Sciatic nerve (tissue), 2 donors: ENCODE measurements around the gene MACC1. TPM values are rescaled to one million over a fixed set of nuclear protein-coding genes. Genes with fewer than 3 reads are reported as not detected.

Source experiments
- ATAC-seq: fragments of 200-7000 bp; cut with Tn5 transposase; one replicate; pipeline ENCODE4 v1.9.1; 2020; ENCODE audit warnings: mild to moderate bottlenecking, moderate library complexity
- DNase-seq: peaks from one replicate; pipeline ENCODE4 v3.0.0-alpha.2; 2020; ENCODE audit warnings: low spot score
- intact Hi-C: fragments of 100-400 bp; cut with DNase I; formaldehyde crosslinking; loops from one replicate; pipeline ENCODE4 v1.14.2; 2022
- total RNA-seq: library from RNA; stranded (reverse); fragmentation: NEBNext Ultra II Directional; extraction: Animal tissue kit (Norgen Biotek cat#: 25700); gene quantifications from one replicate; pipeline ENCODE4 v1.2.1, GENCODE V29; 2021
- donor health status: DM: no; HTN: no; CAD: no.
- donor health status: DM: no; HTN: no; CAD: no.

MACC1 gene
- total RNA-seq, 1 donor from 2014 or later, result 0.98 TPM

DNA sequence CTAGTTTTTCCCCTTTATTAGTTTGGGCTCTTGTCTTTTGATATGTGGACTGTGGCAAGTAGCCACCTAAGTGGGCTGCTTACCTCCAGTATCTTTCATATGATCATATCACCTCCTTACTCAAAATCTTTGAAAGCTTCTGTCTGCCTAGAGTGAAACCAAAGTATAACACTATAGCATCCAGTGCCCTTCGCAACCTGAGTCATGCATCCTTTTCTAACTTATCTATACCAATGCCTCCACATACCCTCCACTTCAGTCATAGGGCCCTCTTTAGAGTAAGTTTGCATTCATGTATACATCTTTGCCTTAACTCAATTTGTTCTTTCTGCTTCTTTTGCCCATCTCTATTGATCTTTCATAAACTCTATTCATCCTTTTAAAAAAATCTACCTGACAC, 15.7 kb upstream of the MACC1 start:
- DNase-seq, result no peak
- intact Hi-C loops, result no loop called here

DNA sequence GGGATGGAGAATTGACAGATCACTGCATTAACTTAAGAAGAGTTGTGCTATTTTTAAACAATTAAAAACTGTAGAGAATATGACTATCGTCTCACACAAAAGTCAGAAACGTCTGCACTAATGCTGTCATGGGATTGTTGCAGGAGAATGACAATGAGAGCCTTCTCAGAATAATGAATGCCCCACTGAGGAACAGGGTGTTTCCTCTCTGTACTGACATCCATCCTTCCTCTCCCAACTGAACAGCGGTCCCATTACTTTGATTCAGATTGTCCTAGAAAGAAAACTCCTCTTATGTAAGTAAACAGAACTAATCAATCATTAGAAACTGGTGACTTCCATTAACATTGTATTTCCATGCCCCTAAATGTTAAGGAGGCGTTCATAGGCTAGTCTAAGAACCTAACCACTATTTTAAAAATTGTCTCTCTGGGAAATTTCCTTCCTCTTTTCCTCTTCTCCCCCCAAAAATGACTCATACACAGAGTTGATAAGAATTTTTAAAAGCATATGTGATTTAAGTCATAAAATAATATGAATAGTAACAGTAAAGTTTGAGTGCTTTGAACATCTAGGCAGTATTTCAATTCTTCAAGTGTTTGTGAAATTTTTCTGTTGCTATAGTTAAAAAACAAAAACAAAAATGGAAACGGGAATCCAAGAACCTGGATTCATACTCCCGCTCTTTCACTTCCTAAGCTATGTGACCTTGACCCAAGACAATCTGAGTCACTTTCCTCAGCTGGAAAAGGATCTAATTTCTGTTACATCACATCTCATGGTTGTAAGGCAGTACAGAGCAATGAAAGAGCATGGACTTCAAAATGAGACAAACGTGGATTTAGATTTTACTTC, 12.7 kb upstream of the MACC1 start:
- no peak for DNase-seq
- peak; percentile 97 for ATAC-seq
- intact Hi-C loops, result no loop called here

More for the DNA sequence above, 15.7 kb upstream of the MACC1 start:
- ATAC-seq, result no peak

DNA sequence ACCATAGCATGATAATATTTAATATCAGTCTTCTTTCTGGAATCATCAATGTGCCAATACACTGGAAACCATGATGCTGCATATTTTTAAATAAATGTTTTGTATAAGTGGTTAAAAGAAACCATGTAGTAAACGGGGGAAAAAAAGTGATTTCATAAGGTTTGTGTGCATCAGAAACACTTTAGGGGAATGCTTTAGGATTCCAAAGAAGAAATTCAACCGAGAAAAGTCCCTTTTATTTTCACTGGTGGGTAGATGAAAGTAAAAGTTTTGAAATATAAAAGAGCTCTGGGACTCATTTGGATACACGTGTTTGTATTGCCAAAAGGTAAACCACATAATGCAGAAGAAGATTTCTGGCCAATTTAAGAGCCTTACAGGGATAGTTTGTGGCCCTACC, 11.9 kb upstream of the MACC1 start:
- DNase-seq (no peak), ATAC-seq (no peak)
- intact Hi-C loops, result no loop called here

DNA sequence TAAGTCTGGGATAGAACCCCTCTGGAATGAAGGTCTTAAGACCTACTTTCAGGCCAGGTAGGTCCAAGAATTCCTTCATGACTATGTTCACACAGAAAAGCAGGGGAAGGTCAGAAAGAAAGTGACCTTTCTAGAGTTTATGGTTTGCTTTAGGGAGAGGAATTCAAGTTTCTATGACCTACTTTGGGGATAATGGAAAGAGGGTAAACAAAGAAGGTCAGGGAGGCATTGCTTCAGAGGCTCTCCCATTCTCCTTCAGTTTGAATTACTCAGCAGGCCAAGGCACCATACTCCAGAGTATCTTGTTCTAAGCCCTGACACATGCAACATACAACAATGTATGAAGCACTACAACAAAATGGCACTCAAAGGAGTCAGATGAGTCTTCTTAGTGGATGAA, 11.5 kb upstream of the MACC1 start:
- intact Hi-C loops, result no loop called here
- no peak for ATAC-seq

DNA sequence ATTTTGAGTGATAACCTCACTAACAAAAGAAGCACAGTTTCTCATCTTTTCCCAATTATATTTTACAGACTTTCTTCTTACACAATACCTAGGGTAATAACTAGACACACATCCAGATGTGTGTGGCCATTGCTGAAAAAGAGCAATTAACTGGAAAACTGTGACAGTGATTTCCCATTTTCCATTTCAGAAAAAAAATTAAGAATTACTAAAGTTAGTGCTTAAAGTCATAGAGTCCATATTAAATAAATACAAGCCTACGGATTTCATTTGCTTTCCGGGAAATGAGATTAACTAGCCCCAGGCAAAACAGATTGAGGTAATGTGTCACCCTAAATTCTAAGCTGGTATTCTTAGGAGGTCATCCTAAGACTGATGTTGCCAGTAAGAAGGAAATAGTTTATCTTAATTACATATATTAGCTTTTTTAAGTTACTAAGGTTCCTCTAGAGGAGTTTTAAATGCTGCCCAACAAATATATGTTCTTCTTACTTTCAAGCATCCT, 10.2 kb upstream of the MACC1 start:
- intact Hi-C loops, result no loop called here

More for the DNA sequence above, 11.5 kb upstream of the MACC1 start:
- DNase-seq, result no peak

DNA sequence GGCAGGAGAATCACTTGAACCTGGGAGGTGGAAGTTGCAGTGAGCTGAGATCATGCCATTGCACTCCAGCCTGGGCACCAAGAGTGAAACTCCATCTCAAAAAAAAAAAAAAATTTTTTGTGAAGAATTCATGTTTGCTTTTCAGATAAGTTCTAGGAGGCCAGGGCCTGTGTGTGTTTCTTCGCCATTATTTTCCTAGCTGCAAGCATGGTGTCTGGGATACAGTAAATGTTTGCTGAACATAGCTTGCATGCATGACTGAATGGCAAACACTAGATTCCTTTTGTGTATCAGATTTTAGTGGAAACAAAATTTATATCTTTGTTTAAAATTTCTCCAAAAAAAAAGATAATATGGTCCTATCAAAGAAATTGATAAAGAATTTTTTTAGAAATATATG, 9.7 kb upstream of the MACC1 start:
- no peak for ATAC-seq
- DNase-seq, result no peak
- intact Hi-C loops, result no loop called here

More for the DNA sequence above, 10.2 kb upstream of the MACC1 start:
- ATAC-seq (no peak), DNase-seq (no peak)

DNA sequence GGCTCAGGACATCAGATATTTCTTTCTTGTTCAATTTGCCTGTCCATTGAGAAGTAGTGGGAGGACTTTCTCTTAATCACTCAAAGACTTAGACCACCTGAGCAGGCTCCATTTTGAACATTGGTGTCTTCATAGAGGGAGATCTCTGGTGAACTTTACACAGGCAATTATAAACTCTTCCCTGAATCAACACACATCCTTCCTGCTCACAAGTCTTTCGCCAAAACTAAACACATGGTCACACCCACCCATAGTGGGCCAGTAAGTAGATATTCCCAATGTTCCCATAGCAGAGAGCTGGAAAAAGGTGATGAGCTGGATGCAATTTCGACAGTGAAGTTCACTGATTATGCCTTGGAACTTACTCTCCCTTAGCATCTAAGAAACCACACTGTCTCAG, 8.2 kb upstream of the MACC1 start:
- intact Hi-C loops, result no loop called here
- no peak for DNase-seq
- no peak for ATAC-seq

DNA sequence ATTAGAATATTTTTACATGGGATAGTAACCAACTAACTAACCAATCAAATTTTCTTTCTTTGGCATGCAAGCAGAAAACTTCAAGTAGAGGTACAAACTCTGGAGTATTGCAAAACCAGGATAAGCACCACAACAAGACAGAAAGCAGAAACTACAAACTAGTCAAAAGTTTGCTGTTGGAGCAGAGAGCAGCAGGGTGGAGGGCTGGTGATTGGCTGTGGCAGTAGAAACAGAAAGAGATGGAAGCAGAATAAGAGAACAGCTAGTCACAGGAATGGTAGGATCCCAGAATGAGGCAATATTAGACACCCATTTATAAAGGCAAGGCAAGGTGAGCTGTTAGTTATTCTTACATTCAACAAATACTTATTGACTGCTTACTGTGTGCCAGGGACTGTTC, 6.8 kb upstream of the MACC1 start:
- intact Hi-C loops, result no loop called here
- no peak for DNase-seq

DNA sequence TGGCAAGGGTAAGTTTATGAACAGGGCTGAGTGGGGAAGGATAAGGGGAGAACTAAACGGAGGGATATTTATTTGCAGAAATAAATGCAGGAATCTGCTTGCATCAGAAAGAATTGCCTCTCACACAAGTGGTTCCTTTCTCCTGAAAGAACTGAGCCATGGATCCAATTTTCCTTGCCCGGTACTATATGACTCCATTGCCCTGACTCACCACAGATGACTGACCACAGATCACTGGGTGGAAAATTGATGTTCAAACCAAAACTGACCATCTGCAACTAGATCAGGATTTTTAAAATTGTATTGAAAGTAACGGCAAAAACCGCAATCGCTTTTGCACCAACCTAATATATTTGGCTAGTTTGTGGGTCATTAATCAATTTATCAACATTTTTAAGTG, 6.2 kb upstream of the MACC1 start:
- intact Hi-C loops, result no loop called here
- DNase-seq, result no peak
- no peak for ATAC-seq

More for the DNA sequence above, 6.8 kb upstream of the MACC1 start:
- no peak for ATAC-seq

DNA sequence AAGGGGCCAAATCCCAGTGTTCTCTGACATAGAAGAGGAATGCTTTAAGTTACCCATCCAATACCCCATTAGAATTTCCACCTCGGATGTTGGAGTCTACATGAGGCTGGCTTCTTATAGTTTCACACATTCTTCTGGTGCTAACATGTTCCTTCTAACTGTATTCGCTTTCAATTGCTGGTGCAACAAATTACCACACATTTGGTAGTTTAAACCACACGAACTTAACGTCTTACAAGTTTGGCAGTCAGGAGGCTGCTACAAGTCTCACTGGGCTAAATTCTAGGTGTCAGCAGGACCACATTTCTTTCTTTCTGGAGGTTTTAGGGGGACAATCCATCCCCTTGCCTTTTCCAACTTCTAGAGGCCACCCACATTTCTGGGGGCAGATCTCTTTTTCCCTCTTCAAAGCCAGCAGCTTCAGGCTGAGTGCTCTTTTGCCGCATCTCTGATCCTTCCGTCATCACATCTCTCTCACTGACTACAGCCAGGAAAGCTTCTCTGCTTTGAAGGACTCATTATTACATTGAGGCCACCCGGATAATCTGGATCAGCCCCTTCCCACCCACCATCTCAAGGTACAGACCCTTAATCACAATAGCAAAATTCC, 5.1 kb upstream of the MACC1 start:
- DNase-seq (no peak), ATAC-seq (no peak)
- intact Hi-C loops, result no loop called here

DNA sequence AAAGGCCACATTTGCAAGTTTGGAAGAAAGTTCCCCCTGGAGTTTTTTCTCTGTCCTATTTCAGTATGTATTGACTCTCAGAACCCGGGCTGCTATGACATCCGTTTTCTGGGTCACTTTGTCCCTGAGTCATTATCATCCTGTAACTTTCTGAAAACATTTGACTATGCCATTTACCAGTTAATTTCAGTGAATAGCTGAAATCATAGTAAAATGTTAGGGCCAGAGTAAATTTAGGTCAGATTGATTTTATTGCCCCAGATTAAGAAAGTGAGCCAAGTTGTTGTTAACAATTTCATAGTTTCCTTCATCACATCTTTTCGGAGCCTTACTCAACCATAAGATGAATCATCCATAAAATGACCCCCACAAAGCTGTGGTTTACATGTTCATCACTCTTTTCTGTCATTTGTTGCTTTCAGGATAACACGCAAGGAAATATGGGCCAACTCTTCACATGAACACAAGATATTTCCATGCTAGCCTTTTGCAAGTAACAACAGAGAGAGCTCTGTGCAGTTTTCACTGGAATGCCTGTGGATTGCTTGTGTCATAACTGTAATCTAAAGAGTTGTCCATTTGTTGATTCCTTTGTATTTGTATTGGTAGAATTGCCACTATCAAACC, 3.9 kb upstream of the MACC1 start:
- peak; percentile 21 for ATAC-seq

DNA sequence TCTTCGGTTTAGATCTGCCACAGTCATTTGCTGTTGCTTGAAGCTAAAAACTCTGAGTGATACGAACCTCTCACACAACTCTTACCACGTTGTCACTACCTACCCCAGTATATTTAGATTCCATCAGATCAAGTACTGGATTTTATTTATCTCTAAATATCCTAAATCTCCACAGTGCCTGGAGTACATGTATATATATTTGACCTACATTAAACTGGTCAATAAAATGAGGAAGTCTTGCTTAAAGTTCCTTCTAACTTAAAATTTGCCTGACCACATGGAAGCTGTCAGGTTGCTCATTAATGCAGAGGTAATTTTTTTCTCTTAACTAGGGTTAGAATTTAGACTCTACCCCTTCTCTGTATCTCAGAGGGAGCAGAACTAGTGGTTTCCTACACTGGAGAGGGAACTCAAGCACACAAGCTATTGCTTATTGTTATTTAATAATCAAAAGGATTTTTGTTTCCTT, 3.1 kb upstream of the MACC1 start:
- intact Hi-C loops, result no loop called here
- DNase-seq (no peak), ATAC-seq (peak; percentile 12)

More for the DNA sequence above, 3.9 kb upstream of the MACC1 start:
- DNase-seq, result no peak
- intact Hi-C loops, result no loop called here

DNA sequence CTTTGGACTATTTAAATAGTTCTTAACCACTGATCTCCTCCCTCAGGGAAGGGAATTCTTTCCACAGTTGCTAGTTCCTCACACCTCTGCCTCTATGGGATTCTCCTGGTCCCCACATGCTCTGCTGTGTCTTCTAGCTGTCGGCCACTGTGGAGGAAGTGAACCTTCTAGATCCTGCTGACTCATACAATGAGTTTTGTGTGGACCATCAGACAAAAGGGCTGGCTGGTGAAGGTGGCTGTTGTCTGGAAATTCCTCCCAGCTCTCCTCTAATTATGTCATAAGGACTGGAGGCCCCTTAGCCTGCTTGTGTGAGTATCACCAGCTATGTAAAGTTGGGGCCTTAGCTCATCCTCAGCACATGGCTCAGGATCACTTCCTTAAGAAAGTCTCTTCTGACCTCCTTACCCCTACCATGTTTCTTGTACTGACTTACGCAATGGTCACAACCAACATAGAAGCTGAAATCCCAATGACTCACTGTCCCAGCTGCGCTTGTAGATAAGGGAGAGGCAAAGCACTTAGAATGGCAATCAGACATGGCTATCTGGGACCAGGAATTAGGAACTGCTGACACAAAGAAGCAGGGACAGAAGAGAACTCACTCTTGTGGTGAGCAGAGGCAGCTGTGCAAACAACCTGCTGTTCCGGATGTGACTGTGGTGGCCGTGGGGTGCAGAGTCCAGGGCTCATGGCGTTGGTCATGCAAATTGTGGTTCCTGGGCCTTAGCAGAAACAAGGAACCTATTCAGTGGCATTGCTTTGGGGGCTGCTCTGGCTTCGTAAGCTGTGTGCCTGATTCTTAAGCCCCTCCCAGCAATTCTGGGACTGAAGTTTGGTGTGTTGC, 2.5 kb upstream of the MACC1 start:
- DNase-seq (peak; percentile 81), ATAC-seq (peak; percentile 95)
- intact Hi-C loops, result no loop called here

DNA sequence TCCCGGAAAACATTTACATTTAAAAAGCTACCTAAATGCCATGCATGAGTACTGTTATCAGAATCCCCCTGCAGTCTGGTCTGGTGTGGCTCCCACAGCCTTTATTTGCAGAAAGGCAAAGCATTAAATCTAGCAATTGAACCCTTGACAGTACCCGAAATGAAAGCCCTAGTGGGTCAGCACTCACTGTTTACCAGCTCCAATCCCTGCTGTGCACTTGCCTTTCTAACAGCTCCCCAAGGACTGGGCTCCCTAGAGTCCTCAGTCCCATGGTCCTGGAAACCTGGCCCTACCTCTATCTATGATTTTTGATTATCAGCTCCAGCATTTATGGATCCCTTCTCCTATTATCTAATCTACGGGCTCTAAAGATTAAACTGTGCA, 1.9 kb upstream of the MACC1 start:
- no peak for ATAC-seq
- intact Hi-C loops, result no loop called here
- DNase-seq, result no peak

DNA sequence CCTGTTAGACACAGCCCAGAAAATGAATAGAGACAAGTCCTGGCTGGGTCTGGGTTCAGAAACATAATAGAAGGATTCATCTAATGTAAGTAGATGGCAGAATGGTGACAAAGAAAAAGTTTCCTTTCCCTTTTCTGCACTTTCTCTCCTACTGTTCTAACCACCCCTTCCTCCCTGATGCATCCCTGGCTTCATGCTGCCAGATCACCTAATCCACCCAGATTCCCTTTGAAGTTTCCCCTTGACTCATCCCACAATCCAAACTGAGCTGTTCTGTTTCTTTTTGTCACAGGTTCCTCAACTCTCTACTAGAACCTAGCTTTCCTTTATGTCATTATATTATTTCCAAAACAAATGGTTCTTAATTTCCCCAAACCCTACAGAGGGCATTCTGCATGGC, 1.1 kb upstream of the MACC1 start:
- intact Hi-C loops, result no loop called here
- ATAC-seq (no peak), DNase-seq (no peak)

DNA sequence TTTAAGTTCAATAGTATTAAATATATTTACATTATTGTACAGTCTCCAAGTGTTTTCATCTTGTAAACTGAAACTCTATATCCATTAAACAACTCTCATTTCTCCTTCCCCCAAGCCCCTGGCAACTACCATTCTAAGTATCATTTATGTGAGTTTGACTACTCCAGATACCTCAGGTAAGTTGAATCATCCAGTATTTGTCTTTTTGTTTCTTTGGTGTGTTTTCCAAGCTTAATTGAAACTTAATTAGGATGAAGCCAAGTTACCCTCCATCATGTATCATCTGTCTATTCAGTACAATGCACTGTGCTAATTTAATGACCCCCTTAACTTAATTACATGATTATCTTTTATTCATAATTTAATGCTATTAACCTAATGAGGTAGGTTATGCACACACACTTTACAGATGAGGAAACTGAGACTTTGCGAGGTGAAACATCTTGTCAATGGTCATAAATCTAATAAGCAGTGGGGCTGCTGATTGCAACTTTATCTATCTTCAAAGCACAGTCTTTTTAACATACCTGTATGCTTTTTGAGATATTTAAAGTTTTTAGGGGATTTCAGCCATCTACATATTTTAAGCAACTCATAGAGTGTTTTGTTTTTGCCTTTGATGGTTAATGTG, 663 bp downstream of the MACC1 start:
- DNase-seq, result no peak
- intact Hi-C loops, result no loop called here
- ATAC-seq, result no peak

DNA sequence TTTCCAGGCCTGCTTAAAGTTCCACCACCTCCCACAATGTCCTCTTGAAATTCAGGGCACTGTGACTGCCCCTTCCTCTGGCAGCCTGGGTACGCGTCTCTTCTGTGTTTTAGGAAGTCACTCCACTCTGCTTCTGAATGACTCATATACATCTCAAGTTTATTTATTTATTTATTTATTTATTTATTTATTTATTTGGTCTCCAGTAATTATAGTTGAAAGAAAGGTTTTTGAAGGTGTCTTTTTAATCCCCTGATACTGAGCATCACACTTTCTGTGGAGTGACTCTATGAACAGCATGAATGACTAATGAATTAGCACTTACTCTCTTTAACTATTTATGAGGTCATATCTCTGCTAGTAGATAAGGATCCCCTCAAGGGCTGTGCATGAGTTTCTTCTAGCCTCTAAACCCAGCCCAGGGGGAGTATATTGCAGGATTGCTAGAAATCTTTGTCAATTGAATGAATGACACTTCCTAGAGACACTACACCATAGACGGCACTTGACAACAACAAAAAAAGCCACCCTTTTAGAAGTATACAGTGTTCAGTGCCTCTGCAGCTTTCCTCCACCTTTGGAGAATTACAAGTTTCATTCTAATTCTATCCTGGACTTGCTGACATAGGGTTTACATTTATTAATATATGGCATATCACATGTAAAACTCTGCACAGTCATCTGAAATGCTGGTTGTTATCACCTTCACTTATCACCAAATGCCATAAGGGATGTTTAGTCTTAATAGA, 2.1 kb downstream of the MACC1 start:
- intact Hi-C loops, result no loop called here
- DNase-seq, result no peak
- ATAC-seq, result no peak

DNA sequence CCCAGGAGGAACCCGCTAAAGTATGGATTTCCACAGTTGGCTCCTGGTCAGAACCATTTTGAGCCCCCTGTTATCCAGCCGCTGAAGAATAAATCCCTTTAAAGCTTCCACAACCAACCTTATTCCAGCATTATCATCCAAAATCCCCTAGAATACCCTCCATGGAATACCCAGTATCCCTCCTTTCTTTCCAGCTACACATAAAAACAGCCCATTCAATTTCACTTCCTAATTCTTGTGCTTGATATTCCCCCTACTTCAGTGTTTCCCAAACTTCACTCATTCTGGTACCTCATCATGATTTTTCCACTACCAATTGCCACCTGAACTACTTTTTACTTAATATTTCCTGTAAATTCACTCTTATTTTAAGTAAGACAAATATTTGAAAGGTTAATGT, 3.1 kb downstream of the MACC1 start:
- intact Hi-C loops, result no loop called here
- ATAC-seq (no peak), DNase-seq (no peak)
